CD4-positive, alpha-beta T cell treated with Interferon gamma for 1 hour (primary cell): ENCODE data around the gene RFC4.

ENCODE experiments used
- DNase-seq: peaks from one replicate; pipeline ENCODE4 v3.0.0-alpha.2; 2020

The RFC4 gene

GRCh38 chr3:186742618-186743380 lies 63.5 kb downstream of the RFC4 start:
- no peak for DNase-seq
